Activated T-cell treated with anti-CD3 and anti-CD28 coated beads, Interleukin-2, amount 50 U/mL, for 24 hours (primary cell): ENCODE measurements around the gene HAUS5.

Experiments
- DNase-seq: peaks from one replicate; pipeline ENCODE4 v3.0.0-alpha.2; 2020
- H3K27ac Mint-ChIP-seq: 2 replicates; pipeline ENCODE4 v1.8.0; 2020; ENCODE audit warnings: mild to moderate bottlenecking, mixed read lengths
- H3K27me3 Mint-ChIP-seq: 2 replicates; pipeline ENCODE4 v1.8.0; 2020; ENCODE audit warnings: mixed read lengths
- H3K36me3 Mint-ChIP-seq: 2 replicates; pipeline ENCODE4 v1.8.0; 2020; ENCODE audit warnings: low read depth, mixed read lengths
- H3K4me1 Mint-ChIP-seq: 2 replicates; pipeline ENCODE4 v1.8.0; 2020; ENCODE audit warnings: low read depth, mixed read lengths
- H3K4me3 Mint-ChIP-seq: 2 replicates; pipeline ENCODE4 v1.8.0; 2020; ENCODE audit warnings: mild to moderate bottlenecking, moderate library complexity, mixed read lengths
- H3K9me3 Mint-ChIP-seq: 2 replicates; pipeline ENCODE4 v1.8.0; 2020; ENCODE audit warnings: mixed read lengths

HAUS5 gene

DNA sequence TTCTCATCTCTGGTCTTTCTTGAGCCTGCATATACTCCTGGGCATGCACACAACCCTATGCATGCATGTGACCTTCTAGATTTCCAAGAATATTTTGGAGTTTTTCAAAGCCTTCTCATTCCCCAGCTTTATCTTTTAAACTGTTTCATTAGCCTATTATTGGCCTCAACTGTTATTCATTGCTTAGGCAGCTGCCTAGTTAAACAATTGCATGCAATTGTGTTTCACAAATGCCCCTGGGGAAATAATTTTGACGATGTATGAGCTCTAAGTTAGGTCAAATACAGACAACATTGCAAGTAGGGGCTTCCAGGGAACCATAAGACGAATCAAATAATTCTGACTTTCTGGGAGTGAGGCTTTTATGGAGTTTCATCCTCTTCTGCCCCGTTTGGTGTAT is 51.4 kb downstream of the HAUS5 start:
- Mint-ChIP-seq H3K36me3 (peaks cover 63% of the 10 kb centered on the region), H3K4me3 (no peak overlapping the region), H3K27me3 (peaks cover under 1% of the 10 kb centered on the region), H3K9me3 (no peaks in the 10 kb centered on the region), H3K27ac (peak overlapping the region; percentile 33), H3K4me1 (peaks cover 5% of the 10 kb centered on the region)
- DNase-seq = no peak

- H3K27me3 Mint-ChIP-seq = peaks cover 10% of the 10 kb centered on the region
- H3K9me3 Mint-ChIP-seq = no peaks in the 10 kb centered on the region
- H3K4me1 Mint-ChIP-seq = peaks cover 8% of the 10 kb centered on the region
- DNase-seq = no peak
- H3K36me3 Mint-ChIP-seq = peaks cover 54% of the 10 kb centered on the region
- no peak overlapping the region for H3K27ac Mint-ChIP-seq
- H3K4me3 Mint-ChIP-seq = no peak overlapping the region
Observed at GRCh38 chr19:35665157-35665556, 52.6 kb downstream of the HAUS5 start.

- no peaks in the 10 kb centered on the region for H3K9me3 Mint-ChIP-seq
- H3K36me3 Mint-ChIP-seq = peaks cover 50% of the 10 kb centered on the region
- H3K27me3 Mint-ChIP-seq = peaks cover 11% of the 10 kb centered on the region
- no peak overlapping the region for H3K27ac Mint-ChIP-seq
- peaks cover 8% of the 10 kb centered on the region for H3K4me1 Mint-ChIP-seq
- DNase-seq = no peak
- H3K4me3 Mint-ChIP-seq = no peak overlapping the region
Observed at GRCh38 chr19:35665604-35666003, 53.1 kb downstream of the HAUS5 start.

- no peak within 1 kb of the TSS for H3K27ac Mint-ChIP-seq
- H3K27me3 Mint-ChIP-seq = peaks cover 14% of the 10 kb centered on the region
- peaks cover 8% of the 10 kb centered on the region for H3K4me1 Mint-ChIP-seq
Observed at GRCh38 chr19:35666251-35666913, 53.8 kb downstream of the HAUS5 start, which contains the start of gene UPK1A. TSS of gene UPK1A (plus strand) at chr19:35666517. CDS start at chr19:35666813, 296 bp downstream.

DNA sequence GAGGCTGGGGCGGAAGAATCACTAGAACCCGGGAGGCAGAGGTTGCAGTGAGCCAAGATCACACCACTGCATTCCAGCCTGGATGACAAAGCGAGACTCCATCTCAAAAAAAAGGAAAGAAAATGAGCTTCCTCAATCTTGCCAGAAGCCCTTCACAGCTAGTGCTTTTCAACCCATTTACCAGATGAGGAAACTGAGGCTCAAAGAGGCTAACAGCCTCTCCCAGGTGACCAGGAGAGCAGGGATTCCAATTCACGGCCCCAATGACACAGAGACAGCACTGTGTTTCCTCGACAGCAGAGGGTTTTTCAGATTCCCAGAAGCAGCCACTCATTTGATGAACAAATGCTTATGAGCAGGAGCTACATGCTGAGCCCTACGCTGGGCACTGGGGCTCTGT is 57.0 kb downstream of the HAUS5 start:
- no peak for DNase-seq
- Mint-ChIP-seq H3K4me1 (peaks cover 15% of the 10 kb centered on the region), H3K27ac (no peak overlapping the region), H3K4me3 (no peak overlapping the region), H3K36me3 (peaks cover 13% of the 10 kb centered on the region), H3K9me3 (no peaks in the 10 kb centered on the region), H3K27me3 (peaks cover 37% of the 10 kb centered on the region)

More at GRCh38 chr19:35666251-35666913, 53.8 kb downstream of the HAUS5 start, which contains the start of gene UPK1A:
- H3K4me3 Mint-ChIP-seq = no peak within 1 kb of the TSS
- H3K36me3 Mint-ChIP-seq = peaks cover 42% of the 10 kb centered on the region
- H3K9me3 Mint-ChIP-seq = no peaks in the 10 kb centered on the region
- no peak for DNase-seq

GRCh38 chr19:35669974-35670373 is 57.4 kb downstream of the HAUS5 start:
- no peaks in the 10 kb centered on the region for H3K9me3 Mint-ChIP-seq
- peaks cover 9% of the 10 kb centered on the region for H3K36me3 Mint-ChIP-seq
- H3K27ac Mint-ChIP-seq = no peak overlapping the region
- H3K4me3 Mint-ChIP-seq = no peak overlapping the region
- H3K27me3 Mint-ChIP-seq = peaks cover 37% of the 10 kb centered on the region
- no peak for DNase-seq
- H3K4me1 Mint-ChIP-seq = peaks cover 15% of the 10 kb centered on the region

- Mint-ChIP-seq H3K27me3 (peaks cover 37% of the 10 kb centered on the region), H3K36me3 (peaks cover 3% of the 10 kb centered on the region), H3K9me3 (no peaks in the 10 kb centered on the region), H3K4me3 (no peak overlapping the region), H3K27ac (no peak overlapping the region), H3K4me1 (peaks cover 15% of the 10 kb centered on the region)
- no peak for DNase-seq
Observed at GRCh38 chr19:35670686-35671085, 58.2 kb downstream of the HAUS5 start.

DNA sequence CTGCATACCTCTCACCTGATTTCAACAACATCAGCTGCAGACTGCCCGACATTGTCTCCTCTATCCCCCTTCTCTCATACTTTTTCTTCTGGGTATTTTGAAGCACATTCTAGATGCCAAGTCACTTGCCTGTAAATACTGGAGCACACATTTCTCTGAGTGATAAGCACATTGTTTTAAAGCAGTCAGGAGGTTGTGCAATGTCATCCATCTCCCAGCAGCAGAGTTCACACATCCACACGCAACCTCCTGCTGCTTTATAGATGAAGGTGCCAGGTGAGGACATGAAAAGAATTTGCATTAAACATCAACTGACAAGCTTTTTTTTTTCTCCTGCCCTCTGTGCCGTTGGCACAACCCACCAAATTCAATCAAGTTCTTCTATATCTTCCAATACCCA is 59.3 kb downstream of the HAUS5 start:
- Mint-ChIP-seq H3K4me3 (no peak overlapping the region), H3K9me3 (no peaks in the 10 kb centered on the region), H3K27ac (no peak overlapping the region)

GRCh38 chr19:35673121-35673804 is 60.7 kb downstream of the HAUS5 start:
- H3K36me3 Mint-ChIP-seq = no peaks in the 10 kb centered on the region
- no peak overlapping the region for H3K27ac Mint-ChIP-seq
- H3K4me3 Mint-ChIP-seq = peak overlapping the region; percentile 62
- peaks cover 37% of the 10 kb centered on the region for H3K27me3 Mint-ChIP-seq
- H3K4me1 Mint-ChIP-seq = peaks cover 15% of the 10 kb centered on the region
- peak; percentile 66 for DNase-seq
- H3K9me3 Mint-ChIP-seq = no peaks in the 10 kb centered on the region

More for the DNA sequence above, 59.3 kb downstream of the HAUS5 start:
- Mint-ChIP-seq H3K36me3 (no peaks in the 10 kb centered on the region), H3K27me3 (peaks cover 37% of the 10 kb centered on the region), H3K4me1 (peaks cover 15% of the 10 kb centered on the region)
- no peak for DNase-seq
